Type B pancreatic cell (in vitro differentiated cells): ENCODE results near the gene SLAMF1. TPM values are rescaled to one million over a fixed set of nuclear protein-coding genes. Genes with fewer than 3 reads are reported as not detected.
A peak's percentile ranks its signal among the peaks of the same experiment; 100 is the strongest.

Experiments used
- DNase-seq: peaks from one replicate; pipeline ENCODE4 v3.0.0; 2021; ENCODE audit warnings: mixed read lengths; ENCODE audit not compliant: unreplicated experiment; ENCODE audit errors: extremely low spot score
- H3K27ac Mint-ChIP-seq: 2 replicates; pipeline ENCODE4 v1.8.0; 2021; ENCODE audit warnings: mild to moderate bottlenecking, mixed read lengths
- H3K27me3 Mint-ChIP-seq: 2 replicates; pipeline ENCODE4 v1.8.0; 2021; ENCODE audit warnings: mixed read lengths
- H3K36me3 Mint-ChIP-seq: 2 replicates; pipeline ENCODE4 v1.8.0; 2021; ENCODE audit warnings: mixed read lengths
- H3K4me1 Mint-ChIP-seq: one replicate; pipeline ENCODE4 v1.8.0; 2021; ENCODE audit warnings: mixed read lengths; ENCODE audit not compliant: unreplicated experiment
- H3K4me3 Mint-ChIP-seq: 2 replicates; pipeline ENCODE4 v1.8.0; 2021; ENCODE audit warnings: mild to moderate bottlenecking, mixed read lengths
- H3K9me3 Mint-ChIP-seq: 2 replicates; pipeline ENCODE4 v1.8.0; 2021; ENCODE audit warnings: mixed read lengths
- CTCF ChIP-seq: fragments of 200-600 bp; sonication (generic); conservative IDR thresholded peaks from 2 replicates; pipeline ENCODE4 v1.5.0; 2021; ENCODE audit warnings: antibody characterized with exemption, mild to moderate bottlenecking
- total RNA-seq: library from RNA; stranded (reverse); gene quantifications from 2 replicates; pipeline ENCODE4 v1.2.1, GENCODE V29; 2021; ENCODE audit warnings: low replicate concordance

Gene SLAMF1
- total RNA-seq, 1 donor from 2014 or later: not detected

- Mint-ChIP-seq H3K9me3 (no peaks in the 10 kb centered on the region), H3K27me3 (peaks cover 31% of the 10 kb centered on the region), H3K4me1 (no peaks in the 10 kb centered on the region), H3K27ac (peak overlapping the region; percentile 39), H3K36me3 (no peaks in the 10 kb centered on the region), H3K4me3 (no peak overlapping the region)
- DNase-seq: no peak
- peak; percentile 84 for TF ChIP-seq CTCF
These were observed 39.7 kb downstream of the SLAMF1 start for GRCh38 chr1:160607011-160607671.

GRCh38 chr1:160606611-160607010 lies 40.2 kb downstream of the SLAMF1 start:
- Mint-ChIP-seq H3K27me3 (peaks cover 31% of the 10 kb centered on the region), H3K4me3 (no peak overlapping the region), H3K4me1 (no peaks in the 10 kb centered on the region), H3K9me3 (no peaks in the 10 kb centered on the region), H3K36me3 (no peaks in the 10 kb centered on the region), H3K27ac (peak overlapping the region; percentile 39)
- DNase-seq: no peak
- TF ChIP-seq CTCF: no peak

- H3K4me1 Mint-ChIP-seq: no peaks in the 10 kb centered on the region
- H3K27ac Mint-ChIP-seq: peak overlapping the region; percentile 39
- H3K9me3 Mint-ChIP-seq: no peaks in the 10 kb centered on the region
- peaks cover 26% of the 10 kb centered on the region for H3K27me3 Mint-ChIP-seq
- no peak for TF ChIP-seq CTCF
- no peak for DNase-seq
- H3K4me3 Mint-ChIP-seq: no peak overlapping the region
- no peaks in the 10 kb centered on the region for H3K36me3 Mint-ChIP-seq
These were observed 40.9 kb downstream of the SLAMF1 start for GRCh38 chr1:160605792-160606479.

- no peaks in the 10 kb centered on the region for H3K36me3 Mint-ChIP-seq
- TF ChIP-seq CTCF: no peak
- H3K4me1 Mint-ChIP-seq: no peaks in the 10 kb centered on the region
- H3K4me3 Mint-ChIP-seq: no peak overlapping the region
- no peaks in the 10 kb centered on the region for H3K9me3 Mint-ChIP-seq
- H3K27ac Mint-ChIP-seq: no peak overlapping the region
- H3K27me3 Mint-ChIP-seq: peaks cover 19% of the 10 kb centered on the region
- DNase-seq: no peak
These were observed 41.6 kb downstream of the SLAMF1 start for GRCh38 chr1:160605205-160605604.

- no peak overlapping the region for H3K4me3 Mint-ChIP-seq
- no peak overlapping the region for H3K27ac Mint-ChIP-seq
- no peaks in the 10 kb centered on the region for H3K4me1 Mint-ChIP-seq
- no peaks in the 10 kb centered on the region for H3K36me3 Mint-ChIP-seq
- H3K27me3 Mint-ChIP-seq: peaks cover 6% of the 10 kb centered on the region
- no peaks in the 10 kb centered on the region for H3K9me3 Mint-ChIP-seq
- DNase-seq: no peak
- no peak for TF ChIP-seq CTCF
These were observed 49.1 kb downstream of the SLAMF1 start for GRCh38 chr1:160597705-160598104.
